Measurements from ENCODE around the gene B3GALT4. TPM values are rescaled to one million over a fixed set of nuclear protein-coding genes. Genes with fewer than 3 reads are reported as not detected.

Gene B3GALT4
- total RNA-seq, 4 donors from 2014 or later = 7.3 to 20.7 (median 16.9) TPM

GRCh38 chr6:33306356-33306755 lies 29.4 kb downstream of the B3GALT4 start:
- TF ChIP-seq, protein P1, sequence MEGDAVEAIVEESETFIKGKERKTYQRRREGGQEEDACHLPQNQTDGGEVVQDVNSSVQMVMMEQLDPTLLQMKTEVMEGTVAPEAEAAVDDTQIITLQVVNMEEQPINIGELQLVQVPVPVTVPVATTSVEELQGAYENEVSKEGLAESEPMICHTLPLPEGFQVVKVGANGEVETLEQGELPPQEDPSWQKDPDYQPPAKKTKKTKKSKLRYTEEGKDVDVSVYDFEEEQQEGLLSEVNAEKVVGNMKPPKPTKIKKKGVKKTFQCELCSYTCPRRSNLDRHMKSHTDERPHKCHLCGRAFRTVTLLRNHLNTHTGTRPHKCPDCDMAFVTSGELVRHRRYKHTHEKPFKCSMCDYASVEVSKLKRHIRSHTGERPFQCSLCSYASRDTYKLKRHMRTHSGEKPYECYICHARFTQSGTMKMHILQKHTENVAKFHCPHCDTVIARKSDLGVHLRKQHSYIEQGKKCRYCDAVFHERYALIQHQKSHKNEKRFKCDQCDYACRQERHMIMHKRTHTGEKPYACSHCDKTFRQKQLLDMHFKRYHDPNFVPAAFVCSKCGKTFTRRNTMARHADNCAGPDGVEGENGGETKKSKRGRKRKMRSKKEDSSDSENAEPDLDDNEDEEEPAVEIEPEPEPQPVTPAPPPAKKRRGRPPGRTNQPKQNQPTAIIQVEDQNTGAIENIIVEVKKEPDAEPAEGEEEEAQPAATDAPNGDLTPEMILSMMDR (IDR thresholded peaks at IDR 0.05; ENCODE audit: low read depth) = no peak

DNA sequence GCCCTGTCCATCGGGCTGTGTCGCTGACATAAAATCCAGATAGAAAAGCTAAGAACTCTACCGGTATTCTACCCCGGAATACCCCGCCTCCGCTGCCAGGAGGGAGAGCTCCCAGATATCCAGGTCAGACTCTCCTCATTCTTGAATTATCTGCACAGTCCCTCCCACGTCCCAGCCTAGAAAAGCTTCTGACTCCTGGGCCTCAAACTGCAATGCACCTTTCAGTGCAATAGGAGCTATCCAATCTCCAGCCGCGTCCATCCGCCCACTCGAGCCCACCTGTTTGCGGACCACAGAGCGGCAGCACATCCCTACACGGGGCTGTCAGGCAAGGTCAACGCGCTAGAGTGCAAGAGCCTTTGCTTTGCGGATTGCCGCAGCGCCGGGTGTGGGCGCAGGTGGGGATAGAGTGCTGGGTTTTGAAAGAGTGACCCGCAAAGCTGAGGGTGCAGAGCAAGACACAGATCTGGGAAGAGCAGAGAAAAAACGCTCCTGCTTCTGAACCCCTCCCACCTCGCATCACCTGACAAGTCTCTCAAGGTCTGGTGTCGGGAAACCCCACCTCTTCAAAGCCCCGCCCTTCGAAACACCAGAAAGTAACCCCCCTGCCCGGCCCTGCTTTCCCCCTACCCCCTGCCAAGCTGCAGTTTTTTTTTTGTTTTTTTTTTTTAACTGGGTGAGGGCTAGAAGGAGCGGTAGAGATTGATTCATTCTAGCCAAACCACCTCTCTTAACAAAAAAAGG lies 35.6 kb downstream of the B3GALT4 start:
- TF ChIP-seq, protein P1 (IDR thresholded peaks at IDR 0.05; ENCODE audit: low read depth) = no peak

GRCh38 chr6:33313105-33313708 lies 36.3 kb downstream of the B3GALT4 start:
- TF ChIP-seq, protein P1 (IDR thresholded peaks at IDR 0.05; ENCODE audit: low read depth) = no peak

- TF ChIP-seq, protein P1 (IDR thresholded peaks at IDR 0.05; ENCODE audit: low read depth) = no peak
Measured at GRCh38 chr6:33313709-33314514, 37.0 kb downstream of the B3GALT4 start, which contains the start of gene TAPBP. Gene TAPBP (minus strand): TSS chr6:33314078. CDS start chr6:33314041, 37 bp downstream.

- TF ChIP-seq, protein P1 (IDR thresholded peaks at IDR 0.05; ENCODE audit: low read depth) = no peak
Measured at GRCh38 chr6:33314515-33314942, 37.6 kb downstream of the B3GALT4 start.

GRCh38 chr6:33314943-33315792 lies 38.2 kb downstream of the B3GALT4 start:
- TF ChIP-seq, protein P1 (IDR thresholded peaks at IDR 0.05; ENCODE audit: low read depth) = no peak
